Measurements from ENCODE around the gene TRIM71. TPM values are rescaled to one million over a fixed set of nuclear protein-coding genes. Genes with fewer than 3 reads are reported as not detected.

The TRIM71 gene
- total and polyA plus RNA-seq, 2 of the 13 experiments (the other 11 are each of a cell fraction or from before 2014, with no cell fraction given), result 21.7 to 76.9 TPM

- TF ChIP-seq GPBP1L1 (CRISPR knock-in tag; IDR thresholded peaks at IDR 0.05) (no peak), CREM (IDR thresholded peaks at IDR 0.05) (peak; percentile 48; the same call in 1 of the 2 replicates), CREM (CRISPR knock-in tag; IDR thresholded peaks at IDR 0.05) (no peak), SOX13 (IDR thresholded peaks at IDR 0.05) (no peak), SOX13 (CRISPR knock-in tag; conservative IDR thresholded peaks at IDR 0.05 in 1 of 2, IDR thresholded peaks at IDR 0.05 in 1 of 2) (peak in 1 of 2 experiments; percentile 49; a peak in 1 of 4 replicates), ZNF468 (CRISPR knock-in tag; IDR thresholded peaks at IDR 0.05) (no peak), NBN (conservative IDR thresholded peaks at IDR 0.05) (no peak), DMTF1 (CRISPR knock-in tag; IDR thresholded peaks at IDR 0.05) (0 out of 2 replicates have a peak, but pooled peaks have one; percentile 55), KDM1A (CRISPR knock-in tag; IDR thresholded peaks at IDR 0.05) (no peak), MIXL1 (CRISPR knock-in tag; IDR thresholded peaks at IDR 0.05) (0 out of 2 replicates have a peak, but pooled peaks have one; percentile 14), ARID5B (CRISPR knock-in tag; IDR thresholded peaks at IDR 0.05) (peak; percentile 18; the same call in 1 of the 2 replicates), KAT2B (IDR thresholded peaks at IDR 0.05; ENCODE audit: borderline replicate concordance, low read depth, low read length) (no peak), TFE3 (CRISPR knock-in tag; IDR thresholded peaks at IDR 0.05) (peak; percentile 18; the same call in 1 of the 2 replicates), ZFP36L2 (CRISPR knock-in tag; IDR thresholded peaks at IDR 0.05) (no peak), PAWR (CRISPR knock-in tag; IDR thresholded peaks at IDR 0.05; ENCODE audit: borderline replicate concordance) (no peak), NR2F6 (IDR thresholded peaks at IDR 0.05) (no peak), NR2F6 (CRISPR knock-in tag; IDR thresholded peaks at IDR 0.05) (peak; percentile 10; the same call in 1 of the 2 replicates), ZBTB21 (CRISPR knock-in tag; IDR thresholded peaks at IDR 0.05) (peak; percentile 59; the same call in 1 of the 2 replicates), SATB2 (CRISPR knock-in tag; IDR thresholded peaks at IDR 0.05) (no peak)
- TF ChIP-seq, protein P1, sequence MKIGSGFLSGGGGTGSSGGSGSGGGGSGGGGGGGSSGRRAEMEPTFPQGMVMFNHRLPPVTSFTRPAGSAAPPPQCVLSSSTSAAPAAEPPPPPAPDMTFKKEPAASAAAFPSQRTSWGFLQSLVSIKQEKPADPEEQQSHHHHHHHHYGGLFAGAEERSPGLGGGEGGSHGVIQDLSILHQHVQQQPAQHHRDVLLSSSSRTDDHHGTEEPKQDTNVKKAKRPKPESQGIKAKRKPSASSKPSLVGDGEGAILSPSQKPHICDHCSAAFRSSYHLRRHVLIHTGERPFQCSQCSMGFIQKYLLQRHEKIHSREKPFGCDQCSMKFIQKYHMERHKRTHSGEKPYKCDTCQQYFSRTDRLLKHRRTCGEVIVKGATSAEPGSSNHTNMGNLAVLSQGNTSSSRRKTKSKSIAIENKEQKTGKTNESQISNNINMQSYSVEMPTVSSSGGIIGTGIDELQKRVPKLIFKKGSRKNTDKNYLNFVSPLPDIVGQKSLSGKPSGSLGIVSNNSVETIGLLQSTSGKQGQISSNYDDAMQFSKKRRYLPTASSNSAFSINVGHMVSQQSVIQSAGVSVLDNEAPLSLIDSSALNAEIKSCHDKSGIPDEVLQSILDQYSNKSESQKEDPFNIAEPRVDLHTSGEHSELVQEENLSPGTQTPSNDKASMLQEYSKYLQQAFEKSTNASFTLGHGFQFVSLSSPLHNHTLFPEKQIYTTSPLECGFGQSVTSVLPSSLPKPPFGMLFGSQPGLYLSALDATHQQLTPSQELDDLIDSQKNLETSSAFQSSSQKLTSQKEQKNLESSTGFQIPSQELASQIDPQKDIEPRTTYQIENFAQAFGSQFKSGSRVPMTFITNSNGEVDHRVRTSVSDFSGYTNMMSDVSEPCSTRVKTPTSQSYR (CRISPR knock-in tag; IDR thresholded peaks at IDR 0.05; ENCODE audit: borderline replicate concordance), result peak; percentile 71; the same call in 1 of the 2 replicates
These were observed 32.4 kb downstream of the TRIM71 start (continued) for GRCh38 chr3:32850226-32850625.

Measured in HepG2 (cell line).